GM10847 (cell line): ENCODE data around the gene TNN.
A peak's percentile ranks its signal among the peaks of the same experiment; 100 is the strongest.

ENCODE experiments used
- POLR2A ChIP-seq: IDR thresholded peaks from 2 replicates; pipeline ENCODE4 v1.6.1; 2011; ENCODE audit not compliant: insufficient read length; ENCODE audit errors: extremely low read depth

Gene TNN, protein sequence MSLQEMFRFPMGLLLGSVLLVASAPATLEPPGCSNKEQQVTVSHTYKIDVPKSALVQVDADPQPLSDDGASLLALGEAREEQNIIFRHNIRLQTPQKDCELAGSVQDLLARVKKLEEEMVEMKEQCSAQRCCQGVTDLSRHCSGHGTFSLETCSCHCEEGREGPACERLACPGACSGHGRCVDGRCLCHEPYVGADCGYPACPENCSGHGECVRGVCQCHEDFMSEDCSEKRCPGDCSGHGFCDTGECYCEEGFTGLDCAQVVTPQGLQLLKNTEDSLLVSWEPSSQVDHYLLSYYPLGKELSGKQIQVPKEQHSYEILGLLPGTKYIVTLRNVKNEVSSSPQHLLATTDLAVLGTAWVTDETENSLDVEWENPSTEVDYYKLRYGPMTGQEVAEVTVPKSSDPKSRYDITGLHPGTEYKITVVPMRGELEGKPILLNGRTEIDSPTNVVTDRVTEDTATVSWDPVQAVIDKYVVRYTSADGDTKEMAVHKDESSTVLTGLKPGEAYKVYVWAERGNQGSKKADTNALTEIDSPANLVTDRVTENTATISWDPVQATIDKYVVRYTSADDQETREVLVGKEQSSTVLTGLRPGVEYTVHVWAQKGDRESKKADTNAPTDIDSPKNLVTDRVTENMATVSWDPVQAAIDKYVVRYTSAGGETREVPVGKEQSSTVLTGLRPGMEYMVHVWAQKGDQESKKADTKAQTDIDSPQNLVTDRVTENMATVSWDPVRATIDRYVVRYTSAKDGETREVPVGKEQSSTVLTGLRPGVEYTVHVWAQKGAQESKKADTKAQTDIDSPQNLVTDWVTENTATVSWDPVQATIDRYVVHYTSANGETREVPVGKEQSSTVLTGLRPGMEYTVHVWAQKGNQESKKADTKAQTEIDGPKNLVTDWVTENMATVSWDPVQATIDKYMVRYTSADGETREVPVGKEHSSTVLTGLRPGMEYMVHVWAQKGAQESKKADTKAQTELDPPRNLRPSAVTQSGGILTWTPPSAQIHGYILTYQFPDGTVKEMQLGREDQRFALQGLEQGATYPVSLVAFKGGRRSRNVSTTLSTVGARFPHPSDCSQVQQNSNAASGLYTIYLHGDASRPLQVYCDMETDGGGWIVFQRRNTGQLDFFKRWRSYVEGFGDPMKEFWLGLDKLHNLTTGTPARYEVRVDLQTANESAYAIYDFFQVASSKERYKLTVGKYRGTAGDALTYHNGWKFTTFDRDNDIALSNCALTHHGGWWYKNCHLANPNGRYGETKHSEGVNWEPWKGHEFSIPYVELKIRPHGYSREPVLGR (N-terminal part only)

DNA sequence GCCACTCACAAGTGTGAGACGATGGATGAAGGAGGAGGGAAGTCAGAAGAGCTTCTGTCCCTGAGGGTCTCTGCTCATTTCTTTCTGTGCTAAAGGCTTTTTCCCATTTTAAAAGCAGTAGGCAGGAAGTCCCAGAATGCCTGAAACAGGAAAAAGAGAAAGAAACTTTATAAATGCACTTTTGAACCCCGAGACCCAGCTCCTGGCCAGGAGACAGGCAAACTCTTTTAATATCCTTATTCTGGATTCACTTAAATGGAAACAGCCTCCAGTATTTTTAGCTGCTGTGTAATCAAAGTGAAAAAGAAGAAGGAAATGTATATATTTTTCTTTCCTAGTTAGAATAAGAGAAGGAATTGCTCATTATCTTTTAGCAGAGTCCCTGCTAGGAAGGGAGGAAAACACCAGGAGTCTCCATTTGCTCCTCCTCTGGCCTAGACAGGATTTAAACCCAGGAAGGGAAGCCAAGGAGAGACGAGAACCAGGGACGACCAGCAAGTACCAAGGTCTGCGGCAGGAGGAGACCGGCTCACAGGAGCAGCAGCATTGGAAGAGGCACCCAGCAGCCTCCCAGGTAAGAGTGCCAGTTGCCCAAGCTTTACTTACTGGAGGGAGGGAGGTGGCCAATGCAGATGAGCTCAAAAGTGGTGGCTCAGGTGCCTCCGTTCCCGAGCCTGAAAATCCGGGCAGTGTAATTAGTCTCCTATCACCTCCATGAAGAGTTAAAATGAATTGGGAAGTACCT lies at the start of gene TNN:
Gene TNN (plus strand): TSS at position 472 of the 745 bp plus-strand sequence. CDS start 9,586 bp downstream, outside the sequence.
- no peak for TF ChIP-seq POLR2A

DNA sequence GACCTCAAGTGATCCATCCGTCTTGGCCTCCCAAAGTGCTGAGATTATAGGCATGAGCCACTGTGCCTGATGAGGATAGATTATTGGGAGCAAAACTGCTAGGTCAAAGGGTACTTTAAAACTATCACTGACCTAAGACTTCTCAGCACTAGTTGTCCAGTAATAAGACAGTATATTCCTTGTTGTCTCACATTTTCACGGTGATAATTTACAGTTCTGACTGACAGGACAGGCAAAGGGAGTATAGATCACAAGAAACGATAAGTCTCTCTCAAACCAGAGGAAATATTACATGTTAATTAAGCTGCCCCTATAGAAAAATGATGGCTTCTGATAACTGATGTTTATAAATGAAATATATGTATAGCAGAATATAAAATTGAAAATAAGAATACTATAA lies 48.1 kb upstream of the TNN start:
- TF ChIP-seq POLR2A = no peak

DNA sequence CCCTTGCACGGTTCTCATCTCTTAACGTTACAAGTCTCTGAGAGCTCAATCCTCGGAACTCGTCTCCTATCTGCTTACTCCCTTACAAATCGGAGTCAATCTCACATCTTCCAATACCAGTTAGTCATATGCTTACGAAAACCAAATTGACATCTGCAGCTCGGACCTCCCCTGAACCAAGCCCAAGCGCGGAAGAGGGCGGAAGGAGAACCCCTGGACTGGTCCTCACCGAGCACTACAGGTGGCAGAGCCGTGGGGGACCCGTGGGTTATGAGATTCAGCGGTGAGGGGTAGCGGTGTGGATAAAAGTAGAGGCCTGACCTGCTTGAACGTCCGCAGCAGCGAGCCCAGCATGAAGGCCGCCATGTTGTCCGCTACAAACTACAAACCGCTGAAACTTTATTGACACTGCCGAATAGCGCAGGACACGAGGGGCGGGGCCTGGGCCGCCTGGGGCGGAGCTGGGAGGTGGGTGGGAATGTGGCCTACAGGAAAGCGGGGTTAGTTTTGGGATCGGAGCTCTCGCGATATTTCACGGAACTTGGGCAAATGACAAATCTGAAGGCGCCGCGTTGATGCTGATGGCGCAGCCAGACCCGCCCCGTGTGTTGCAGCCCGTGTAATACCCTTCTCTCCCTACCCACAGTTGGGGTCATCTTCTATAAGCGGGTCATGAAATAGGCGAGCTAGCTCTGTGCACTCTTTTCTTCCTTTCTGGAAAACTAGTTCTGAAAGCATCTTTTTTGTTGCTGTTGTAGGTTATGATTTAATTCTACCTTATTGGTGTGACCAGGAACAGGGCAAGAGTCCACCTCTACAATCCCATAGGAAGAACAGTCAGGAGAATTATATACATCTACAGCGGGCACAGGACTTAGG lies 44.4 kb upstream of the TNN start, which contains the start of gene MRPS14:
Gene MRPS14 (minus strand): TSS at position 383 of the 879 bp plus-strand sequence. CDS start 17 bp downstream, at position 366.
- peak; percentile 66 for TF ChIP-seq POLR2A

DNA sequence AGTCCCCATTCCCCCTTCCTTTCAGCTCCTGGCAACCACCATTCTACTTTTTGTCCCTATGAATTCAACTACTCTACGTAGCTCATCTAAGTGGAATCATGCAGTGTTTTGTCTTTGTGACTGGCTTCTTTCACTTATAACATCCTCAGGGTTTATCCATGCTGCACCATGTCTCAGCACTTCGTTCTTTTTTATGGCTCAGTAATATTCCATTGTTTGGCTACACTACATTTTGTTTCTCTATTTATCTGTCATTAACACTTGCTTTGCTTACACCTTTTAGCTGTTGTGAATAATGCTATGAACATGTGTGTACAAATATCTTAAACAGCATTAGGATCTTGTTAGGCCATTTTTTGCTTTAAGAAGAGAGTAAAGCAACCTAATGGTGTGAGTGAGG lies 42.9 kb upstream of the TNN start:
- no peak for TF ChIP-seq POLR2A

DNA sequence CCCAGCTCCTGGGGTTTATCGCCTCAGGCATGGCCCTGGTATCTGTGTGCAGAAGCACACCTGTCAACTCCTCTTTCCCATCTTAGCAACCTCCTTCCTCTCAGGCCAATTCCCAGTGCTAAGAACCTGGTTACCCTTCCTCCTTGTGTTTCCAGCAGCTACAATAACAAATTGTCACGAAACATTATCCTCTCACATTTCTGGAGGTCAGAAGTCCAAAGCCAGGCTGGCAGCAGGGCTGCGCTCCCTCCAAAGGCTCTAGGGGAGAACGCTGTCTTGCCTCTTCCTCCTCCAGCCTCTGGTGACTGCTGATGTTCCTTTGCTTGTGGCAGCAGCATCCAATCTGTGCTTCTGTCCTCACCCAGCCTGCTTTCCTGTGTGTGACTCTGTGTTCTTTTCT lies 33.7 kb upstream of the TNN start:
- no peak for TF ChIP-seq POLR2A

DNA sequence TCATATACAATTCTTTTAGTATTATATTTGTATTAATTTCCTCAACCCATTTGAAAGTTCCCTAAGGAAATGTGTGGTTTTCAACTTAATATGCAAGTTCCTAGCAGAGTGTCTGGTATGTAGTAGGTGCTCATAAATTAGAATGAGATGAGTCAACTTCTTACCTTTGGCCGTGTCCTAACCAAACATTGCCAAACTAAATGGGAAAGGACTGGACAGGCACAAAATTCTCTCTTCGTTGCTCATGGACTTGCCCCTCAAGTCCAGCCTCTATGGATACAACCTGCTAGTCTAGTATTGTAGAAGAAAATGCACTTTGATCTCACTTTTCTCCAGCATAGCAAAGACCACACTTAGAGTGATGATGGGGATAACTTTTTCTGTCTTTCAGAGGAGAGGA lies 32.9 kb upstream of the TNN start:
- no peak for TF ChIP-seq POLR2A

DNA sequence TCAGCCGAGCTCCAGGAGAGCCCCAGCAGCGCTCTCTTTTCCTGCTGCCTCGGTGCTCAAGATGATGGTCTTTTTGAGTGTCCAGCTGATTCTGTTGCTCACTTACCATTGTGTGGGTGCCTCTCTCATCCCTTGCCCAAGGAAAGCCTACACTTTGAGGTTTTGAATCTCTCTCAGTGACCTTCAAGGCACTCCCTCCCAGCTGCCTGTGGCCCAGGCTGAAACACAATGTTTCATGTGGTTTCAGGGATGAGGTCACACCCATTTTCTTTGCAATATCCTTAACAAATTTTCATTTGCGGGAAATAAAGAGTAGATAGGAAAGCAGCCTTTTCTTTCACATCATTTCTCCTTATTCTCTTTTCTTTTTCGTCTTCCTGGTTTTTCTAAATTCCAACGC lies 31.8 kb upstream of the TNN start:
- no peak for TF ChIP-seq POLR2A

DNA sequence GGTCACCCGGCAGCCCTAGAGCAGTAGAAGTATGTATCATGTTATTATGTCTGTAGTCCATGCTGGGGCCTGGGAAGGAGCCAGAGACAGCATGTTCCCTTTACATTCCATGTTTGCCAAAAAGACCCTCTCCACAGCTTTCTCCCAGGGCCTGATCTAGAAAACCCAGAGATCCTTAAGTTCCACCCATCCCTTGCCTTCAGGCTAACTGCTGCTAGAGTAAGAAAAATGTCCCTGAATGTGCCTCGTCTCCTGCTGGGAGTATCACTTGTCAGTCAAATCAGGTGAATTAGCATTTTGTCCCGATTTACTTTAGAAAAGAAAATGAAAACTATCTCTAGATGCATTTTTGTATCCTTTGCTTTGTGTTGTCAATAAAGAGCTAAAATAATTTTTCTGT lies 31.2 kb upstream of the TNN start:
- TF ChIP-seq POLR2A = no peak

DNA sequence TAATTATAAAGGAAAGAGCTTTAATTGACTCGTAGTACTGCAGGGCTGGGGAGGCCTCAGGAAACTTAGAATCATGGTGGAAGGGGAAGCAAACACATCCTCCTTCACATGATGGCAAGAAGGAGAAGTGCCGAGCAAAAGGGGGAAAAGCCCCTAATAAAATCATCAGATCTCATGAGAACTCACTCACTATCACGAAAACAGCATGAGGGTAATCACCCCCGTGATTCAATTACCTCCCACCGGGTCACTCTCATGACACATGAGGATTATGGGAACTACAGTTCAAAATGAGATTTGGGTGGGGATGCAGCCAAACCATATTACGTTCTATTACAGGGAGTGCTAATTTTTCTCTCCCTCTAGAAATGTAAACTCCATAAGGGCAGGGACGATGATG lies 30.2 kb upstream of the TNN start:
- no peak for TF ChIP-seq POLR2A

DNA sequence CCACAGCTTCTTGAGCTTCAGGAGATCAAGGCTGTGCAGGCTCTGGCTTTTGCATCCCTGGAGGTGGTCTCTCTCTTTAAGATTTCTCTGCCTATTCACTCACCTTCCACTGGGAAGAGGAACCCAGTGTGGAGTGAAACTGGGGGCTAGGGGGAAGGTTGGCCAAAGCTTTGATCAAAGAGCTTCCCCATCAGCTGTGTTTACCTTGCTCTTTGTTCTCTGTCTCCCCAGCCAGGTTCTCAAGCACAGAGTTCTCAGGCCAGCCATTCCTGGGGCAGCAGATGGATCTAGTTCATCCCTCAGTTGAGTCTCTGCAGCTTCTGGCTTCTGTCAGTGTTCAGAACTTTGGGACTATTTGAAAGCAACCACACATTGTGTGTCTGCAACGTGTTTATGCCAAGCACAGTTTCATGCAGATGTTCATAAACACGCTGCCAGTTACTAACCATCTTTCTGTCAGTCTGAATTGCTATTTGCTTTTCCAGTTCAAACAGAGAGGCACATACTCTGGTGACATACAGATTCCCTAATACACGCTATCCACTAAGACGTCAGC lies 27.2 kb upstream of the TNN start:
- no peak for TF ChIP-seq POLR2A

DNA sequence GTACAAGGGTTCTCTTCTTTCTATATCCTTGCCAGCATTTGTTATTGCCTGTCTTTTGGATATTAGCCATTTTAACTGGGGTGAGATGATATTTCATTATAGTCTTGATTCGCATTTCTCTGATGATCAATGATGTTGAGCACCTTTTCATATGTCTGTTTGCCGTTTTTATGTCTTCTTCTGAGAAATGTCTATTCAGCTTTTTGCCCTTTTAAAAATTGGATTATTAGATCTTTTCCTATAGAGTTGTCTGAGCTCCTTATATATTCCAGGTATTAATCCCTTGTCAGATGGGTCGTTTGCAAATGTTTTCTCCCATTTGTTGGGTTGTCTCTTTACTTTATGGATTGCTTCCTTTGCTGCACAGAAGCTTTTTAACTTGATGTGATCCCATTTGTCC lies 25.0 kb upstream of the TNN start:
- TF ChIP-seq POLR2A = no peak

DNA sequence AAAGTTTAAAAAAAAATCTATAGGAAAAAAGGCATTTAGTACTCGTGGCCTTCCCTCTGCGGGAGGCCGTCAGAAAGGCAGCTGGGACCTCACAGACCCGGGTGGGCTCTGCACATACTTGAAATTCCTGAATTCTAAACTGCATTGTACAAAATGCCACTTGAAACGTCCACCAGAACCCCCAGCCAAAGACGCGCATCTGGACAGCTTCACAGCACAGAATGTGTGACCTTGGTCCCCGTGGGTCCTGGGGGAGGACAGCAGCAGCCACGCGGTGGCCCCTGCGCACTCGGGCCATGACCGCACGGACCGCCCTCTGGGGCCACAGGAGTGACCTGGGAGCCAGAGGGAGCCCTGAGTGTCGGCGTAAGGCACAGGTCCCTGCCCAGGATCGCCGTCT lies 23.8 kb upstream of the TNN start:
- no peak for TF ChIP-seq POLR2A

DNA sequence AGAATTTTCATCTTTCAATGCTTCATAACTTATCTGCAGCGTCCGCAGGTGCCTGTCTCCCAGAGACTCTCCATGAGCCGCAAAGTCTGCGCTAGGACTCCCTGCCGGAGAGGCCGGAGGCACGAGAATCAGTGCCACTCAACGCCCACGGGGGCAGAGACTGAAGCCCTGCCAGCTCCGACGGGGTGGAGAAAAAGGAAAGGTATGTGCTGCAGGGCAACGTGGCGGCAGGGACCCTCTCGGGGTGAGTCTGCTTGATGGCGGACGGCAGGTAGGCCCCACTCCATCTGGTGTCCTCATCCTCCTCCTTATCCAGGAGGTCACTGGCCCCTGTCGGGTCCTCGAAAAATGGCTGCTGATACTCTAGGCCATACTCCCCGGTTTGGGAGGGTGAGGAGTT lies 22.5 kb upstream of the TNN start:
- no peak for TF ChIP-seq POLR2A
